ENCODE data around the gene BCL10. TPM values are rescaled to one million over a fixed set of nuclear protein-coding genes. Genes with fewer than 3 reads are reported as not detected.

The BCL10 gene
- total and polyA plus RNA-seq, 2 of the 13 experiments (the other 11 are each of a cell fraction or from before 2014, with no cell fraction given) = 3.7 to 14.1 TPM

DNA sequence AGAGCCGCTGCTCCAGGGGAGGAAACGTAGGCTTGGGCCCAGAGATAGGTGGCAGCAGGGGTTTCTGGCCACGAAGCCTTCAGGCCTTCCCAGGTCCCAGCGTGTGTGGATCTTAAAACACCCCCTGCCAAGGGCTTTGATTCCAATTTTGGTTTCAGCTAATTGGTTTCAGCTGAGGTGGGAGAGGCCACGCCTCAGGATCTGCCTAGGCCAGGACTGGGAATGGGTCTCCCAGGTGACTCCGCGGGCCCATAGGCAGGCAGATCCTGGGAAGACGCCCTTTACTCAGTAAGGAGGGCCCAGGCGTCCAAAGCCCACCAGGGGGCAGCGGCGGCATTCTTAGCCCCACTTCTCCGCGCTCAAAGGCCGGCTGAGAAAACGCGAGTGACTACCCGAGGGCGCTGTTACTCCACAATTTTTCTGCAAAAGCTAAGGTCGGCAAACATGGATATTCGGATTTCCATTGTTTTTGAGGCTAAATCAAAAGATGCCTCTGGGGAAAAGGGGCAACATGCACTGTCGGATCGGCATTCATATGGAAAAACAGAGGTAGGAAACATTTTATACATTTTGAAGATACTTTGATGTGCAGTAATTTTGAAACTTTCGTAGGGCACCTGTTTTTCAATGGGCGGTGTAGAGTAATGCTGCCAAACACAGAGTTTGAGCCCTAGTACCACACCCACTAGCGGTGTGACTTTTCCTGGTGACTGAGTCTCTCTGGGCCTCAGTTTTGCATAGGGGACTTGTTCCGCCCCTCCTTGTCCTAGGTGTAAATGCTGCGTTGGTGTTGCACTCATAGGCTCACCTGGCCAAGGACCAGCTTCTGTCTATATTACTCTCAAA lies 31.8 kb upstream of the BCL10 start (continued):
- TF ChIP-seq PRDM15 (CRISPR knock-in tag; IDR thresholded peaks at IDR 0.05) (peak; percentile 31; the same call in 1 of the 2 replicates), ZFX (CRISPR knock-in tag; IDR thresholded peaks at IDR 0.05; ENCODE audit: low read depth) (peak; percentile 66), REPIN1 (CRISPR knock-in tag; IDR thresholded peaks at IDR 0.05; ENCODE audit: borderline replicate concordance, low read depth) (peak; percentile 55; the same call in 1 of the 2 replicates), E2F1 (CRISPR knock-in tag; IDR thresholded peaks at IDR 0.05) (no peak; the same call in 1 of the 2 replicates), THAP9 (CRISPR knock-in tag; IDR thresholded peaks at IDR 0.05; ENCODE audit: borderline replicate concordance) (peak; percentile 32; the same call in 1 of the 2 replicates), ZNF224 (CRISPR knock-in tag; IDR thresholded peaks at IDR 0.05) (0 out of 2 replicates have a peak, but pooled peaks have one; percentile 21), ZNF572 (CRISPR knock-in tag; IDR thresholded peaks at IDR 0.05) (0 out of 2 replicates have a peak, but pooled peaks have one; percentile 49), MIER3 (CRISPR knock-in tag; IDR thresholded peaks at IDR 0.05; ENCODE audit: borderline replicate concordance) (0 out of 2 replicates have a peak, but pooled peaks have one; percentile 20), ZNF501 (CRISPR knock-in tag; IDR thresholded peaks at IDR 0.05) (peak; percentile 92)
- TF ChIP-seq, protein P1, sequence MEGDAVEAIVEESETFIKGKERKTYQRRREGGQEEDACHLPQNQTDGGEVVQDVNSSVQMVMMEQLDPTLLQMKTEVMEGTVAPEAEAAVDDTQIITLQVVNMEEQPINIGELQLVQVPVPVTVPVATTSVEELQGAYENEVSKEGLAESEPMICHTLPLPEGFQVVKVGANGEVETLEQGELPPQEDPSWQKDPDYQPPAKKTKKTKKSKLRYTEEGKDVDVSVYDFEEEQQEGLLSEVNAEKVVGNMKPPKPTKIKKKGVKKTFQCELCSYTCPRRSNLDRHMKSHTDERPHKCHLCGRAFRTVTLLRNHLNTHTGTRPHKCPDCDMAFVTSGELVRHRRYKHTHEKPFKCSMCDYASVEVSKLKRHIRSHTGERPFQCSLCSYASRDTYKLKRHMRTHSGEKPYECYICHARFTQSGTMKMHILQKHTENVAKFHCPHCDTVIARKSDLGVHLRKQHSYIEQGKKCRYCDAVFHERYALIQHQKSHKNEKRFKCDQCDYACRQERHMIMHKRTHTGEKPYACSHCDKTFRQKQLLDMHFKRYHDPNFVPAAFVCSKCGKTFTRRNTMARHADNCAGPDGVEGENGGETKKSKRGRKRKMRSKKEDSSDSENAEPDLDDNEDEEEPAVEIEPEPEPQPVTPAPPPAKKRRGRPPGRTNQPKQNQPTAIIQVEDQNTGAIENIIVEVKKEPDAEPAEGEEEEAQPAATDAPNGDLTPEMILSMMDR (CRISPR knock-in tag; IDR thresholded peaks at IDR 0.05) = peak; percentile 98
